HCT116 (cell line): ENCODE results near the gene SMTN. TPM values are rescaled to one million over a fixed set of nuclear protein-coding genes. Genes with fewer than 3 reads are reported as not detected.

ENCODE experiments used
- ATAC-seq: fragments of 200-7000 bp; cut with Tn5 transposase; 2 replicates; pipeline ENCODE4 v1.9.1; 2020; ENCODE audit warnings: mild to moderate bottlenecking, moderate library complexity
- BruUV-seq: library from RNA; stranded (reverse); fragments of 400-500 nt; replicated peaks from 2 replicates; lab custom pipeline; 2021; lab: Mats Ljungman, UMichigan
- CTCF ChIA-PET: fragments of 300-600 bp; sonication (Branson Sonifier 250); formaldehyde crosslinking; loops from one replicate; lab custom pipeline; 2021; ENCODE audit warnings: antibody characterized with exemption; lab: Charles Lee
- POLR2A ChIA-PET: fragments of 300-600, 350-600 bp; sonication (Branson Sonifier 250); formaldehyde crosslinking; loops from one replicate; lab custom pipeline; 2021; ENCODE audit warnings: antibody characterized with exemption; lab: Charles Lee
- RAD21 ChIA-PET, 2 experiments: fragments of 300-600 bp; sonication (Branson Sonifier 250); formaldehyde crosslinking; loops; one replicate each; lab custom pipeline; 2023; ENCODE audit warnings: low total read pairs in 2 of 2; ENCODE audit not compliant: uncharacterized antibody in 2 of 2, unreplicated experiment in 2 of 2, low non-redundant PET in 1 of 2; lab: Charles Lee
- DNase-seq: peaks from one replicate; pipeline ENCODE4 v3.0.0-alpha.2; 2010; ENCODE audit warnings: low read depth, low spot score
- H2AFZ ChIP-seq: fragments of 200-600 bp; shearing (Covaris generic), sonication (generic); 2 replicates; pipeline ENCODE4 v1.6.1; 2017; ENCODE audit warnings: low read depth, mixed run types, mixed read lengths, antibody characterized with exemption, low read length; ENCODE audit not compliant: poor library complexity, severe bottlenecking
- H3K27ac ChIP-seq: 2 replicates; pipeline ENCODE4 v1.5.1; 2012; ENCODE audit warnings: low read depth, low read length
- H3K27me3 ChIP-seq: fragments of 200-600 bp; sonication (generic); 2 replicates; pipeline ENCODE4 v1.6.1; 2016; ENCODE audit warnings: mixed run types, low read length, mixed read lengths; ENCODE audit not compliant: insufficient read depth
- H3K36me3 ChIP-seq, 2 experiments: fragments of 200-500 bp in 1 of 2; fragments of 200-600 bp in 1 of 2; sonication (Bioruptor generic) in 1 of 2; sonication (generic) in 1 of 2; 2 replicates each; pipeline versions ENCODE4 v1.5.1 to v1.6.1; 2014 to 2016; ENCODE audit warnings: low read length in 2 of 2, inconsistent platforms in 1 of 2, mixed read lengths in 1 of 2, mixed run types in 1 of 2; ENCODE audit not compliant: insufficient read depth in 2 of 2, control insufficient read depth in 1 of 2
- H3K4me1 ChIP-seq, 2 experiments: fragments of 200-600 bp in 1 of 2; sonication (generic) in 1 of 2; 2 replicates each; pipeline versions ENCODE4 v1.5.1 to v1.6.1; 2012 to 2017; ENCODE audit warnings: low read length in 2 of 2, inconsistent platforms in 1 of 2, mild to moderate bottlenecking in 1 of 2, mixed read lengths in 1 of 2, mixed run types in 1 of 2, moderate library complexity in 1 of 2; ENCODE audit not compliant: insufficient read depth in 2 of 2, control insufficient read depth in 1 of 2
- H3K4me2 ChIP-seq: fragments of 200-600 bp; sonication (generic); 2 replicates; pipeline ENCODE4 v1.6.1; 2017; ENCODE audit warnings: mixed run types, low read length, mixed read lengths
- H3K4me3 ChIP-seq, 2 experiments: fragments of 200-600 bp in 1 of 2; sonication (generic) in 1 of 2; replicated peaks in 1 of 2; 2 replicates each; pipeline ENCODE4 v1.5.1; 2011 to 2016; ENCODE audit warnings: low read length in 2 of 2, control low read depth in 1 of 2, low read depth in 1 of 2, mild to moderate bottlenecking in 1 of 2, mixed read lengths in 1 of 2, mixed run types in 1 of 2
- H3K79me2 ChIP-seq: fragments of 200-600 bp; sonication (generic); 2 replicates; pipeline ENCODE4 v1.6.1; 2017; ENCODE audit warnings: mild to moderate bottlenecking, mixed run types, low read length, moderate library complexity, mixed read lengths; ENCODE audit not compliant: insufficient read depth
- H3K9ac ChIP-seq: fragments of 200-600 bp; sonication (generic); 2 replicates; pipeline ENCODE4 v1.6.1; 2016; ENCODE audit warnings: low read length, mixed read lengths
- H3K9me2 ChIP-seq: fragments of 200-600 bp; sonication (generic), shearing (Covaris generic); 2 replicates; pipeline ENCODE4 v1.6.1; 2017; ENCODE audit warnings: mixed run types, mild to moderate bottlenecking, moderate library complexity; ENCODE audit not compliant: insufficient read depth
- H3K9me3 ChIP-seq, 2 experiments: fragments of 200-500 bp in 1 of 2; fragments of 200-600 bp in 1 of 2; sonication (Bioruptor generic) in 1 of 2; sonication (generic) in 1 of 2; 2 replicates each; pipeline ENCODE4 v1.6.1; 2014 to 2017; ENCODE audit warnings: low read length in 2 of 2, mixed read lengths in 2 of 2, inconsistent platforms in 1 of 2, low read depth in 1 of 2, mild to moderate bottlenecking in 1 of 2, mixed run types in 1 of 2, moderate library complexity in 1 of 2; ENCODE audit not compliant: control insufficient read depth in 1 of 2, insufficient read depth in 1 of 2
- H4K20me1 ChIP-seq: fragments of 200-600 bp; sonication (generic), shearing (Covaris generic); 2 replicates; pipeline ENCODE4 v1.6.1; 2017; ENCODE audit warnings: mixed run types, mild to moderate bottlenecking, moderate library complexity; ENCODE audit not compliant: insufficient read depth
- EZH2 ChIP-seq: fragments of 200-600 bp; sonication (generic); IDR thresholded peaks from 2 replicates; pipeline ENCODE4 v1.6.1; 2017; ENCODE audit warnings: antibody characterized with exemption, mixed run types
- JUND ChIP-seq: IDR thresholded peaks from 2 replicates; pipeline ENCODE4 v1.6.1; 2012
- RAD21 ChIP-seq: IDR thresholded peaks from 2 replicates; pipeline ENCODE4 v1.6.1; 2012; ENCODE audit warnings: low read depth, mild to moderate bottlenecking
- YY1 ChIP-seq: IDR thresholded peaks from 2 replicates; pipeline ENCODE4 v1.6.1; 2011; ENCODE audit warnings: low read length, low read depth, moderate library complexity, mild to moderate bottlenecking; ENCODE audit not compliant: insufficient replicate concordance; ENCODE audit errors: extremely low read depth
- intact Hi-C: fragments of 100-400 bp; cut with micrococcal nuclease; formaldehyde crosslinking; loops from 2 replicates; pipeline ENCODE4 v1.10.0; 2022
- total RNA-seq: library from RNA; stranded (reverse); gene quantifications from one replicate; pipeline ENCODE4 v1.2.1, GENCODE V29; 2021; ENCODE audit not compliant: unreplicated experiment
- TF ChIP-seq, protein P1 (sequence below): IDR thresholded peaks from 2 replicates; pipeline ENCODE4 v1.6.1; 2011; ENCODE audit warnings: mild to moderate bottlenecking, low read length, moderate library complexity; ENCODE audit not compliant: insufficient replicate concordance; ENCODE audit errors: extremely low read depth

SMTN gene
- total RNA-seq, 1 experiment from 2014 or later: 148 TPM

DNA sequence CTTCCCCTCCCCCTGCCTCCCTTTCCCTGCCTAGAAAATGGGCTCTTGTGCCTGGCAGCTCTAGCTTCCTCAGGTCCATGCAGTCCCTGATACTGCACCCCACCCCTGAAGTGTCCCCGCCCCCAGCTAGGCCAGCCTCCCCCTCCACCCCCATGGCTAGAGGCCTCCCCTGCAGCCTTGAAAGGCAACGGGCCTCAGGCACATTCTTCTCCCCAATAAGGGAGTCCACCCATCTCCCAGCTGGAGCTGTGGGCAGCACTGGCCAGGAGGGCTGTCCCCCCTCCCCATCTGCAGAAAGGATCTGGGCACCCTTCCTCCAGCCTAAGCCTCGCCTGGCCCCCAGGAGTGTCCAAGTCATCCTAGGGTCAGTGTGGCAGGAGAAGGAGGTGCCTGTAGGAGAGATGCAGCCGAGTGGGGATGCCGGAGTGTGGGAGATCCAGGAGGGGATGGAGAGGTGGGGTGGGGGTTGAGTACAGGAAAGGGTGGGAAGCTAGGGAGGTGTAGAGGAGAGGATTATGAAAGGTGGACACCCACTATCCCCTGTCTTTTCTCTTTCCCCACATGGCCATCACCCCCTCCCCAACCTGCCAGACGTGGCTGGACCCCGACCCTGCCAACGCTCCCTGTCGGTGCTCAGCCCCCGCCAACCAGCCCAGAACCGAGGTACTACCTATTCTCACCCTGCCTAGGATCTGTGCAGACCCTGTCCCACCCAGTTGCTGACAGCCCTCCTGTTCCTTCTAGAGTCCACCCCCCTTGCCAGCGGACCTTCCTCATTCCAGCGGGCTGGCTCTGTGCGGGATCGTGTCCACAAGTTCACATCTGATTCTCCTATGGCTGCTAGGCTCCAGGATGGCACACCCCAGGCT is 9.3 kb downstream of the SMTN start:
- Histone ChIP-seq H3K27me3 (no peaks in the 10 kb centered on the region), H3K9me3 (no peaks in the 10 kb centered on the region), H3K4me3 (no peak overlapping the region), H4K20me1 (no peaks in the 10 kb centered on the region), H3K4me2 (no peak overlapping the region), H2AFZ (no peak overlapping the region), H3K9me2 (no peaks in the 10 kb centered on the region), H3K36me3 (peaks cover 34 to 48% of the 10 kb centered on the region in 2 experiments; a peak in 3 of 4 replicates), H3K79me2 (peaks cover 18% of the 10 kb centered on the region), H3K9ac (no peak overlapping the region), H3K27ac (no peak overlapping the region), H3K4me1 (peaks cover 0 to 17% of the 10 kb centered on the region in 2 experiments; a peak in 2 of 4 replicates)
- no peak for ATAC-seq
- RAD21 ChIA-PET: interaction anchor here in 1 of 2 experiments (0.6 kb wide), 1 partner anchor 50 kb away, joined by 8 read pairs; no protein-coding TSS in a partner anchor
- intact Hi-C loops: no loop called here
- DNase-seq: no peak
- TF ChIP-seq RAD21 (no peak), JUND (no peak), EZH2 (no peak), YY1 (no peak)
- TF ChIP-seq, protein P1, sequence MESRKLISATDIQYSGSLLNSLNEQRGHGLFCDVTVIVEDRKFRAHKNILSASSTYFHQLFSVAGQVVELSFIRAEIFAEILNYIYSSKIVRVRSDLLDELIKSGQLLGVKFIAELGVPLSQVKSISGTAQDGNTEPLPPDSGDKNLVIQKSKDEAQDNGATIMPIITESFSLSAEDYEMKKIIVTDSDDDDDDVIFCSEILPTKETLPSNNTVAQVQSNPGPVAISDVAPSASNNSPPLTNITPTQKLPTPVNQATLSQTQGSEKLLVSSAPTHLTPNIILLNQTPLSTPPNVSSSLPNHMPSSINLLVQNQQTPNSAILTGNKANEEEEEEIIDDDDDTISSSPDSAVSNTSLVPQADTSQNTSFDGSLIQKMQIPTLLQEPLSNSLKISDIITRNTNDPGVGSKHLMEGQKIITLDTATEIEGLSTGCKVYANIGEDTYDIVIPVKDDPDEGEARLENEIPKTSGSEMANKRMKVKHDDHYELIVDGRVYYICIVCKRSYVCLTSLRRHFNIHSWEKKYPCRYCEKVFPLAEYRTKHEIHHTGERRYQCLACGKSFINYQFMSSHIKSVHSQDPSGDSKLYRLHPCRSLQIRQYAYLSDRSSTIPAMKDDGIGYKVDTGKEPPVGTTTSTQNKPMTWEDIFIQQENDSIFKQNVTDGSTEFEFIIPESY: no peak
- POLR2A ChIA-PET: no interaction called here
- BruUV-seq: no TSS peak
- CTCF ChIA-PET: no interaction called here
